Measurements from ENCODE around the gene DAO. TPM values are rescaled to one million over a fixed set of nuclear protein-coding genes. Genes with fewer than 3 reads are reported as not detected.
"Not testable (repeated sequence)": the region's sequence is repeated elsewhere in the genome, so short reads cannot be mapped to it uniquely, and the experiment has no call there.

DAO gene
- polyA plus RNA-seq, 1 donor from 2014 or later: not detected

- H3F3A ChIP-seq (ENCODE audit: insufficient read depth, low read length, poor library complexity, severe bottlenecking): no peaks in the 10 kb centered on the region
- no peaks in the 10 kb centered on the region for H3K9me2 ChIP-seq (ENCODE audit: insufficient read depth, low read length)
- TF ChIP-seq REST (IDR thresholded peaks at IDR 0.05; ENCODE audit: borderline replicate concordance) (no peak), RAD21 (conservative IDR thresholded peaks at IDR 0.05) (no peak), EZH2 (IDR thresholded peaks at IDR 0.05; ENCODE audit: borderline replicate concordance, insufficient read depth, low read length, poor library complexity, severe bottlenecking) (no peak), POLR2AphosphoS5 (IDR thresholded peaks at IDR 0.05) (no peak), CTCF (IDR thresholded peaks at IDR 0.05; ENCODE audit: poor library complexity, severe bottlenecking) (no peak), EP300 (conservative IDR thresholded peaks at IDR 0.05; ENCODE audit: poor library complexity, severe bottlenecking) (no peak), SMC3 (conservative IDR thresholded peaks at IDR 0.05; ENCODE audit: poor library complexity) (no peak), TAF1 (IDR thresholded peaks at IDR 0.05; ENCODE audit: low read depth) (no peak), MXI1 (conservative IDR thresholded peaks at IDR 0.05; ENCODE audit: poor library complexity, severe bottlenecking) (no peak)
- no peak overlapping the region for H3K27ac ChIP-seq (ENCODE audit: low read length)
- no peak overlapping the region for H3K4me3 ChIP-seq (ENCODE audit: low read length)
- H3K9me3 ChIP-seq (ENCODE audit: low read length): no peaks in the 10 kb centered on the region
- H3K27me3 ChIP-seq (ENCODE audit: insufficient read depth, low read depth, low read length): no peaks in the 10 kb centered on the region
- H4K20me1 ChIP-seq (ENCODE audit: insufficient read depth): no peaks in the 10 kb centered on the region
- no peak overlapping the region for H2AFZ ChIP-seq (ENCODE audit: low read depth, low read length)
- no peaks in the 10 kb centered on the region for H3K79me2 ChIP-seq (replicated peaks; ENCODE audit: insufficient read depth, low read length)
- no peak overlapping the region for H3K9ac ChIP-seq (ENCODE audit: low read length)
- H3K36me3 ChIP-seq (ENCODE audit: insufficient read depth, low read length): no peaks in the 10 kb centered on the region
- no peak overlapping the region for H3K4me2 ChIP-seq (ENCODE audit: low read length)
These were observed 40.0 kb upstream of the DAO start for GRCh38 chr12:108839890-108840230.

GRCh38 chr12:108840605-108841332 lies 39.1 kb upstream of the DAO start:
- TF ChIP-seq RAD21 (conservative IDR thresholded peaks at IDR 0.05) (no peak), POLR2AphosphoS5 (IDR thresholded peaks at IDR 0.05) (no peak), SMC3 (conservative IDR thresholded peaks at IDR 0.05; ENCODE audit: poor library complexity) (no peak), EP300 (conservative IDR thresholded peaks at IDR 0.05; ENCODE audit: poor library complexity, severe bottlenecking) (no peak), REST (IDR thresholded peaks at IDR 0.05; ENCODE audit: borderline replicate concordance) (no peak), MXI1 (conservative IDR thresholded peaks at IDR 0.05; ENCODE audit: poor library complexity, severe bottlenecking) (no peak), CTCF (IDR thresholded peaks at IDR 0.05; ENCODE audit: poor library complexity, severe bottlenecking) (no peak)
- no peak overlapping the region for H3K4me3 ChIP-seq (ENCODE audit: low read length)
- H3K4me2 ChIP-seq (ENCODE audit: low read length): no peak overlapping the region
- H3F3A ChIP-seq (ENCODE audit: insufficient read depth, low read length, poor library complexity, severe bottlenecking): no peaks in the 10 kb centered on the region
- no peaks in the 10 kb centered on the region for H3K36me3 ChIP-seq (ENCODE audit: insufficient read depth, low read length)
- no peaks in the 10 kb centered on the region for H3K9me3 ChIP-seq (ENCODE audit: low read length)
- H3K9ac ChIP-seq (ENCODE audit: low read length): no peak overlapping the region
- no peaks in the 10 kb centered on the region for H4K20me1 ChIP-seq (ENCODE audit: insufficient read depth)
- H3K27me3 ChIP-seq (ENCODE audit: insufficient read depth, low read depth, low read length): no peaks in the 10 kb centered on the region
- no peaks in the 10 kb centered on the region for H3K9me2 ChIP-seq (ENCODE audit: insufficient read depth, low read length)
- H3K79me2 ChIP-seq (replicated peaks; ENCODE audit: insufficient read depth, low read length): no peaks in the 10 kb centered on the region
- H3K27ac ChIP-seq (ENCODE audit: low read length): no peak overlapping the region
- no peak overlapping the region for H2AFZ ChIP-seq (ENCODE audit: low read depth, low read length)

GRCh38 chr12:108841825-108842224 lies 38.1 kb upstream of the DAO start:
- H3K9me2 ChIP-seq (ENCODE audit: insufficient read depth, low read length); H3K27ac ChIP-seq (ENCODE audit: low read length); H3K79me2 ChIP-seq (replicated peaks; ENCODE audit: insufficient read depth, low read length); H3K4me3 ChIP-seq (ENCODE audit: low read length); H3K36me3 ChIP-seq (ENCODE audit: insufficient read depth, low read length); H3K9me3 ChIP-seq (ENCODE audit: low read length); H3K9ac ChIP-seq (ENCODE audit: low read length); H4K20me1 ChIP-seq (ENCODE audit: insufficient read depth); H3F3A ChIP-seq (ENCODE audit: insufficient read depth, low read length, poor library complexity, severe bottlenecking); H3K4me2 ChIP-seq (ENCODE audit: low read length); H2AFZ ChIP-seq (ENCODE audit: low read depth, low read length); H3K27me3 ChIP-seq (ENCODE audit: insufficient read depth, low read depth, low read length): not testable (repeated sequence)

Data from neural cell (in vitro differentiated cells).